Mesodermal cell (in vitro differentiated cells): ENCODE results near the gene CHCHD3.

ENCODE experiments used
- H3K27ac ChIP-seq: 2 replicates; pipeline ENCODE4 v1.7.0; 2013; ENCODE audit warnings: mild to moderate bottlenecking, low read depth, low read length, moderate library complexity; ENCODE audit not compliant: severe bottlenecking
- H3K36me3 ChIP-seq: 2 replicates; pipeline ENCODE4 v1.7.1; 2013; ENCODE audit warnings: mild to moderate bottlenecking, low read length, moderate library complexity; ENCODE audit not compliant: control insufficient read depth, insufficient read depth
- H3K4me1 ChIP-seq: one replicate; pipeline ENCODE4 v1.7.1; 2013; ENCODE audit warnings: mild to moderate bottlenecking, low read length; ENCODE audit not compliant: insufficient read depth, control insufficient read depth, poor library complexity, severe bottlenecking
- H3K4me3 ChIP-seq: 2 replicates; pipeline ENCODE4 v1.7.0; 2013; ENCODE audit warnings: low read length, control low read depth, mild to moderate bottlenecking; ENCODE audit not compliant: insufficient read depth, poor library complexity, severe bottlenecking; ENCODE audit errors: extremely low read depth
- H3K9me3 ChIP-seq: 2 replicates; pipeline ENCODE4 v1.7.1; 2013; ENCODE audit warnings: mild to moderate bottlenecking, low read length, moderate library complexity; ENCODE audit not compliant: control insufficient read depth
- WGBS, 2 experiments: methylation state at CpG; one replicate each; pipeline ENCODE4 v1.1.5; 2013; ENCODE audit warnings: missing lambda C conversion rate in 2 of 2; ENCODE audit not compliant: insufficient coverage in 2 of 2; 5-methylcytosine and 5-hydroxymethylcytosine counted together

CHCHD3 gene

DNA sequence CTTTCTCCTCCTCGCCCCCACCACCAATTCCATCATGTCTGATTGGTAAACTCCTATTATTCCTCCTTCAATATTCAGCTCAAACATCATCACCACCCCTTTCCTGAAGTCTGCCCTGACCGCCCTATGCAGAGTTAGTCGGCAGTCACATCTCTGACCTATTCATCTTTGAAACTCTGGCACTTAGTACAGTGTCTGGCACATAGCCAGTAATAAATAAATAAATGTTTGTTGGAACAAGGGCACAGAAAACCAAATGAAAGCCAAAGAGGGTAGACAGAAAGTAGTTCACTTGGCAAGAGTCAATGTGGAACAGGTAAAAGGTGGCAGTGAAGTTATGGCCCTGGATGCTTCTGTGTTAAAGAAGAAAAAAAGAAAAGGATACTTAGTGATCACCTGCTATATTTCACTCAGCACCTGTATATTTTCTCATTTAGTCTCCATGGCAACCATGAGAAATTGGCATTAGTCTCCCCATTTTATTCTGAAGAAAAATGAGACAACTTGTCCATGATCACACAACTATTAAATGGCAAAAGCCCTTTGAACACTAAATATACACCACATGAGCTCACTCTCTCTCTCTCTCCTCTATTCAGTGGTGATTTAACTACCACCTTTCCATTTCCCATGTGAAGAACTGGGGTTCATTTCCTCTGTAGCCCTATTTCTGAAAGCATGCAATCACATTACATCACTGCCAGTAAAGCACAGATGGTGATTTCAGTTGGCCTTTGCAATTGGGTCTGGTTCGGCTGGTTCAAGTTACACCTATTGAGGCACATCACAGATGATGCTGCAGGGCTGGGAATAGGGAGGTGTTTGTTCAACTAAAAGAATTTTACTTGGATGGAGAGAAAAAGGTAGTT, 25.3 kb downstream of the CHCHD3 start:
- peaks cover 3% of the 10 kb centered on the region for H3K36me3 ChIP-seq
- no peak overlapping the region for H3K27ac ChIP-seq
- H3K4me1 ChIP-seq: peaks cover 6% of the 10 kb centered on the region
- no peak overlapping the region for H3K4me3 ChIP-seq
- WGBS, 2 experiments: 95 to 100% methylated on average over 1 to 3 of the region's 4 CpGs
- H3K9me3 ChIP-seq: no peaks in the 10 kb centered on the region

DNA sequence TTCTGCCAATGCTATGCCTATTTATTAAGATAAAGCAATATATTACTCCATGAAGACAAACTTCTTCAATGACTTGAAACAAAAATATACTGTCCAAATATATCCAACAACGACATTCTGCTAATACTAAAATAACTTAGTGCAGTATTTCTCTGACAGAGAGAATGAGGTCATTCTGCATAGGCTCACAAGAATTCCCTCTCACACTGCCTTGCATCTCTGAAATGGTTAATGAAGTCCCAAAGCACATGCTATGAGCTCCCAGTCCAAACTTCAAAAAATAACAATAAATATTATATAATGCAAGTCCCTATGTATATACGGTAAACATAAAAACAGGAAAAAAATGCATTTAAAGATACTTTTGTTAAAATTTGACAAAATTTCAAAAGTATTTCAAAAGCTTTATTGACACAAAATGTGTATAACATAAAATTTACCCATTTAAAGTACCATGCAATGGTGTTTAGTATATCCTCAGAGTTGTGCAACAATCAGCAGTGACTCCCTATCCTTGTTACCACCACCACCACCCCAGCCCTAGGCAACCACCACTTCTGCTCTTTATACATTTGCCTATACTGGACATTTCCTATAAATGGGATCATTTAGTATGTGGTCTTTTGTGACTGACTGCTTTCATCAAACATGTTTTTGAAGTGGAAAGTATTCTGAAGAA, 27.6 kb downstream of the CHCHD3 start:
- H3K4me3 ChIP-seq: no peak overlapping the region
- 100% methylated on average over 1 of the region's 2 CpGs; no CpG with 5 or more reads in 1 of the 2 experiments for WGBS, 2 experiments
- H3K27ac ChIP-seq: no peak overlapping the region
- no peaks in the 10 kb centered on the region for H3K36me3 ChIP-seq
- H3K4me1 ChIP-seq: peaks cover 6% of the 10 kb centered on the region
- no peaks in the 10 kb centered on the region for H3K9me3 ChIP-seq

DNA sequence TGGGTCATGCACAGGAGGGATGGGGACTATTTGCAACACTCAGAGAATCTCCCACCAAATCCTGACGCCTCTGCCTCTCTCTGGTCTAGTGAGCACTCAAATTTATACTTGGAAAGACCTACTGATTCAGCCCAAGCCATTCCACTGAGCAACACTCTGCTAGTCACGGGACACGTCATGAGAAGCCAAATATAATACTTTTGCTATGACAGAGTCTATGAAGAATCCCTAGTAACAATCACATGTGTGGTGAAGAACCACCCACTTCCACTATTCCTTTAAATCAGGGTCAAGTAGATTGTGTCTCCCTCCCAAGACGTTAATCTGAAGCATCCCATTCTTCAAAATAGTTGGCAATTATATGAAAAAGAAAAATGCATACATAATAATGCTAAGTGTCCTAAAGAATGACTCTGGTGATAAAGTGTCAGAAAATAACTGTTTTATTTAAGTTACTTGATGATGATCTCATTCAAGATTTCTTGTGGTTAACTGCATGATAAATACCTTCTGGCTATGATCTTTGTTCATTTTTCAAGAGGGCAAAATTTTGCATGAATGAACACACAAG, 28.5 kb downstream of the CHCHD3 start:
- Histone ChIP-seq H3K4me3 (no peak overlapping the region), H3K27ac (no peak overlapping the region), H3K36me3 (no peaks in the 10 kb centered on the region), H3K9me3 (no peaks in the 10 kb centered on the region), H3K4me1 (peaks cover 6% of the 10 kb centered on the region)
- WGBS, 2 experiments: 93 to 100% methylated on average over 1 to 3 of the region's 4 CpGs

DNA sequence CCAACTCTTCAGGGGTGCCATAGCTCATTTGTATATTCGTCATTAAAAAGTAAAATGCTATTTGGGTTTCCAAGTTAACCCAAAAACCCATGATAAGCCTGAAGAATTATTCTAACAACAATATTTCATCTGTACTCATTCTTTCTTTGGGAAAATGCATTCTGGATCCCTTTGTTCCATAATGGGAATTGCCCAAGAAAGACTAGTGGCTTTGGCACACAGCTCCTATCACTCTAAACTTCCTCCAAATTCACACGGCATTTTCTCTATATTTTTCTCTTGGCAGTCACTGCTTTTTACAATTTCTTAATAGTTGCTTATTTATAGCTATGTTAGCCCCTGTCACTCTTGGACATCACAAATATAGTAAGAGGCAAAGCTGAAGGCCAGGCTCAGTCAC, 29.1 kb downstream of the CHCHD3 start:
- 100% methylated on average over 1 of the region's 2 CpGs; no CpG with 5 or more reads in 1 of the 2 experiments for WGBS, 2 experiments
- no peak overlapping the region for H3K4me3 ChIP-seq
- peaks cover 6% of the 10 kb centered on the region for H3K4me1 ChIP-seq
- H3K9me3 ChIP-seq: no peaks in the 10 kb centered on the region
- peaks cover 3% of the 10 kb centered on the region for H3K36me3 ChIP-seq
- no peak overlapping the region for H3K27ac ChIP-seq

DNA sequence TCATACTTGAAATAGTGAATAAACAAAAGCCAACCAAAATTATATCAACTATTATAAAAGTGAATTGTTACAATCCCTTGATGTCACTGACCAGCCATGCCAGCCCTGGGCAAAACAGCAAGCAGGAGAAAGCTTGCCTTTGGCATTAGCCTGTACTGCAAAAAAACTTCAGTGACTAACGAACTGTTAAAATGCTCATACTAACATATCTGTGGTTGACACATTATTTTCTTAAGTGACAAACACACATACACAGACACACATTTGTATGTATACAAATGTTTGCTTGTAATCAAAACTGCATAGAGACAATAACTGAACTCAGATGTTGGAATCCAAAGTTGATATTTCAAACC, 29.5 kb downstream of the CHCHD3 start:
- no peaks in the 10 kb centered on the region for H3K9me3 ChIP-seq
- H3K4me1 ChIP-seq: peaks cover 6% of the 10 kb centered on the region
- H3K36me3 ChIP-seq: peaks cover 4% of the 10 kb centered on the region
- no CpG with 5 or more reads among the region's 1 CpG for WGBS, 2 experiments
- H3K27ac ChIP-seq: no peak overlapping the region
- no peak overlapping the region for H3K4me3 ChIP-seq

DNA sequence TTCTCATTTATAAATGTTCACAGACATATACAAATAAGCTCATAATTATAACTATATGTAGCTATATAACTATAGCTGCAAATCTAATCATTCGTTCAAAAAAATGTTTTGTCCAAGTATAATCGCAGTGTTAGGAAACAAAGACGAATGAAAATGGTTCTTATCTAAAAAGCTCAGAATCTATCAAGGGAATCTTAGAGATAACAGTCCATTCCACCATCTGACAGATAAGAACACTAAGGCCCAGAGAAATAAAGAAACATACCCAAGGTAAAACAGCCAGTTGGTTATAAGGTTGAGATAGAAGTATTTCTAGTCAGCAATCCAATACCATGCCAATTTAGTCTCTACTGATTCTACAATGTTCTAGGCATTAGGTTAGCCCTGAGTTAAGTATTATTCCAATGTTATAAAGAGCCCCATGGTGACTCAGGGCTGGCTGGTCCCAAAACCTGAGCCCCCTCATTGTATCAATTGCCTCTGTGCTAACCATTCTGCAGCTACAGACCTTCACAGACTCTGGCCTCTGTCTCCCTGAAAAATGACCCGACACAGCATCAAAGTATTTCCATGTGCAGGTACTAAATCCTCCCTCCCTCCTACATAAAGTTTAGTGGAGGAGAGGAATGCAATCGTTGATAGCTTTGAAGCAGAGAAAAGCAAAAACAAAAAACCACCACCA, 30.0 kb downstream of the CHCHD3 start:
- Histone ChIP-seq H3K36me3 (peaks cover 4% of the 10 kb centered on the region), H3K27ac (no peak overlapping the region), H3K9me3 (no peaks in the 10 kb centered on the region), H3K4me1 (peaks cover 6% of the 10 kb centered on the region), H3K4me3 (no peak overlapping the region)
- WGBS, 2 experiments: 80% methylated on average over 1 of the region's 5 CpGs; no CpG with 5 or more reads in 1 of the 2 experiments

DNA sequence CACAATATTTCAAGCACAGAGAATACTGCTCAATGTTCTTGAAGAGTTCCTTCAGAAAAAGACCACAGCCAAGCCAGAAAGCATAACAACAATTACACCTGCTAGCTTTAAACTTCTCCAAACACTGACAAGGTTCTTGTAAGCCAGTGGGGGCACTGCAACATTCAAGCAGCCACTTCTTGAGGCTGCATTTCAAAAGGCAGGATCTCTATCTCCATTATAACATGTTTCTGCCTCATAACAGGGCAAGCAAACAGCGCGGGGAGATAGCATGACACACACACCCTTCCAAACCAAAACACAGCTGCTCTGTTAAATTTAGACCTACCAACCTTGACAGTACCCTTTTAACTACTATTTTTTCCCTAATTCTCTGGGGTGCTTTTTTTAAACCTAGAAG, 30.8 kb downstream of the CHCHD3 start:
- Histone ChIP-seq H3K9me3 (no peaks in the 10 kb centered on the region), H3K4me3 (no peak overlapping the region), H3K36me3 (peaks cover 4% of the 10 kb centered on the region), H3K27ac (no peak overlapping the region), H3K4me1 (peaks cover 6% of the 10 kb centered on the region)
- 21 to 42% methylated on average over 2 of the region's 2 CpGs for WGBS, 2 experiments

DNA sequence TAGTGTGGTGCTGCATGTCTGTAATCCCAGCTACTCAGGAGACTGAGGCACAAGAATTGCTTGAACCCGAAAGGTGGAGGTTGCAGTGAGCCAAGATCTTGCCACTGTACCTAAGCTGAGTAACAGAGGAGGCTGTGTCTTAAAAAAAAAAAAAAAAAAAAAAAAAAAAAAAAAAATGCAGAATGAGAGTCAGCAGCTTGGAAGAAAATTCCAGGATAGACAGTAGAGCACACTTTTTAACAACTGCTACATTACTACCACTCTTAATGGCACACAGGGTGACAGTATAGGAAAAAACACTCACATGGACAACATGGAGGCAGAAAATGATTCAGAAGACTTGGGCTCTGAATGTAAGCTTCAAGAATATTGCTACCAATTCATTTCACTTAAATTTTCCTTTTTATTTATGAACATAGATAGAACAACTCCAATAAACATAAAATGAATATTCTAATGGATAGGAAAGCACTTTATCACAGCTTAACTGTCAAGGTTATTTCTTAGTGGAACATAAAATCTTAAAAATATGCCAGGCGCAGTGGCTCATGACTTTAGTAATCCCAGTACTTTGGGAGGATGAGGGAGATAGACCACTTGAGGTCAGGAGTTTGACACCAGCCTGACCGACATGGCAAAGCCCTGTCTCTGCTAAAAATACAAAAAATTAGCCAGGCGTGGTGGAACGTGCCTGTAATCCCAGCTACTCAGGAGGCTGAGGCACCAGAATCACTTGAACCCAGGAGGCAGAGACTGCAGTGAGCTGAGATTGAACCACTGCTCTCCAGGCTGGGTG, 31.5 kb downstream of the CHCHD3 start:
- Histone ChIP-seq H3K36me3 (peaks cover 4% of the 10 kb centered on the region), H3K9me3 (no peaks in the 10 kb centered on the region), H3K4me3 (no peak overlapping the region), H3K27ac (no peak overlapping the region), H3K4me1 (peaks cover 6% of the 10 kb centered on the region)
- WGBS, 2 experiments: 87 to 92% methylated on average over 3 to 4 of the region's 5 CpGs

DNA sequence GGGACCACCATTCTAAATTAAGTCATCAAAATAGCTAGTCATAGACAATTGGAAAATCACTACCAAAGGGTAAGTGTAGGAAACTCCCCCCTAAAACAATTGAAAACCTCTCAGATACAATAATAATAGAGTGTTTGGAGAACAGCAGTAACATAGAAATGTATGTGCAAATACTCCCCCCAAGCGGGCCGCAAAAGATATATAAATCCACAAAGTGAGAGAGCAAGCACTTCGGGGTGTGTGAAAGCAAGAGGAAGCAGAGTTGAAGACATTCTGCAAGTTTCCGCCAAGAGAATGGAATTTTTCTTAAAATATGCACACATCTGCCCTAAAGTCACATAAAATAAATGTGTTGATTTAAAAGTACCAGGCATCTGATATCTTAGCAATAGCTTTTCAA, 33.3 kb downstream of the CHCHD3 start:
- Histone ChIP-seq H3K4me3 (no peak overlapping the region), H3K4me1 (peaks cover 6% of the 10 kb centered on the region), H3K36me3 (peaks cover 4% of the 10 kb centered on the region), H3K9me3 (no peaks in the 10 kb centered on the region), H3K27ac (no peak overlapping the region)
- 100% methylated on average over 1 of the region's 4 CpGs; no CpG with 5 or more reads in 1 of the 2 experiments for WGBS, 2 experiments

DNA sequence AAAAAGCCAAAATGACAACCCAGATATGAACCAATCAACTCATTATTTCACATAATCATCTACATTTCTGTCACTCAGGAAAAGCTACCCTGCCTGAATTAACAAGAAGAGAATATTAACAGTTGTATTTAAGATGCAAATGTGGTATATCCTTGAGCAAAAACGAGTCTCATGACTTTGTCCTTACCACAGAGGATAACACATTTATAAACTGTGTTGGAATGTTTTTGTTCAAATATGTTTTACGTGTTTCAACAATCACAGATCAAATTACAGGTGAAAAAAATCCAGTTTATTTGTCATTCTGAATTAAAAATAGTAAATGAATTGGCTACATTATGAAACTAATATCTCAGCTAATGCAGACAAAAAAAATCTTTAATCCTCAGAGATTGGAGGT, 34.6 kb downstream of the CHCHD3 start:
- peaks cover 4% of the 10 kb centered on the region for H3K36me3 ChIP-seq
- H3K4me1 ChIP-seq: peaks cover 6% of the 10 kb centered on the region
- no peak overlapping the region for H3K4me3 ChIP-seq
- H3K9me3 ChIP-seq: no peaks in the 10 kb centered on the region
- no peak overlapping the region for H3K27ac ChIP-seq
- WGBS, 2 experiments: no CpG with 5 or more reads among the region's 2 CpGs
